SK-N-SH (cell line): ENCODE data around the gene S100A13. TPM values are rescaled to one million over a fixed set of nuclear protein-coding genes. Genes with fewer than 3 reads are reported as not detected.

ENCODE experiments used
- CTCF ChIA-PET: fragments of 300-600, 350-600 bp; formaldehyde crosslinking; extraction: SDS; loops from one replicate; lab custom pipeline; 2021; lab: Yijun Ruan, JAX
- POLR2A ChIA-PET: fragments of 350-600 bp; sonication (Branson Sonifier 250); formaldehyde crosslinking; extraction: SDS; loops from one replicate; lab custom pipeline; 2020; ENCODE audit warnings: antibody characterized with exemption, inconsistent platforms; lab: Yijun Ruan, JAX
- DNase-seq: peaks from one replicate; pipeline ENCODE4 v3.0.0; 2012
- H2AFZ ChIP-seq: fragments of 200-600 bp; sonication (generic); 2 replicates; pipeline ENCODE4 v1.8.1; 2016; ENCODE audit warnings: antibody characterized with exemption, mild to moderate bottlenecking, low read depth
- H3F3A ChIP-seq: fragments of 200-600 bp; sonication (generic); replicated peaks from 2 replicates; pipeline ENCODE3; 2016; ENCODE audit warnings: antibody characterized with exemption, mild to moderate bottlenecking; ENCODE audit not compliant: insufficient read depth
- H3K27ac ChIP-seq, 2 experiments: fragments of 200-500 bp in 1 of 2; fragments of 200-600 bp in 1 of 2; sonication (Bioruptor generic) in 1 of 2; sonication (generic), shearing (Covaris generic) in 1 of 2; 2 replicates each; pipeline versions ENCODE4 v1.5.1 to v1.6.1; 2014 to 2016; ENCODE audit warnings: low read depth in 2 of 2, inconsistent platforms in 1 of 2, low read length in 1 of 2, mild to moderate bottlenecking in 1 of 2, mixed read lengths in 1 of 2
- H3K27me3 ChIP-seq: fragments of 200-600 bp; sonication (generic), shearing (Covaris generic); 2 replicates; pipeline ENCODE4 v1.6.1; 2016; ENCODE audit warnings: mixed run types; ENCODE audit not compliant: insufficient read depth
- H3K36me3 ChIP-seq, 2 experiments: fragments of 200-500 bp in 1 of 2; fragments of 200-600 bp in 1 of 2; sonication (Bioruptor generic) in 1 of 2; sonication (generic) in 1 of 2; replicated peaks in 1 of 2; 2 replicates each; pipeline versions ENCODE3 to v1.5.1; 2014 to 2016; ENCODE audit warnings: low read length in 1 of 2, mild to moderate bottlenecking in 1 of 2; ENCODE audit not compliant: insufficient read depth in 2 of 2, control insufficient read depth in 1 of 2
- H3K4me1 ChIP-seq, 2 experiments: fragments of 200-500 bp in 1 of 2; fragments of 200-600 bp in 1 of 2; sonication (Bioruptor generic) in 1 of 2; sonication (generic), shearing (Covaris generic) in 1 of 2; 2 replicates each; pipeline versions ENCODE4 v1.5.1 to v1.6.1; 2014 to 2016; ENCODE audit warnings: low read depth in 1 of 2, low read length in 1 of 2, mixed run types in 1 of 2; ENCODE audit not compliant: insufficient read depth in 2 of 2, control insufficient read depth in 1 of 2
- H3K4me2 ChIP-seq: fragments of 200-600 bp; sonication (generic), shearing (Covaris generic); 2 replicates; pipeline ENCODE4 v1.6.1; 2017; ENCODE audit warnings: mixed run types
- H3K4me3 ChIP-seq, 2 experiments: fragments of 200-500 bp in 1 of 2; fragments of 200-600 bp in 1 of 2; sonication (Bioruptor generic) in 1 of 2; sonication (generic), shearing (Covaris generic) in 1 of 2; 2 replicates each; pipeline versions ENCODE4 v1.5.1 to v1.8.1; 2014 to 2016; ENCODE audit warnings: low read depth in 2 of 2, inconsistent platforms in 1 of 2, low read length in 1 of 2, mild to moderate bottlenecking in 1 of 2, mixed read lengths in 1 of 2, moderate library complexity in 1 of 2
- H3K79me2 ChIP-seq: fragments of 200-600 bp; sonication (generic); 2 replicates; pipeline ENCODE4 v1.8.1; 2017; ENCODE audit warnings: mild to moderate bottlenecking; ENCODE audit not compliant: insufficient read depth
- H3K9ac ChIP-seq: fragments of 200-600 bp; sonication (generic); 2 replicates; pipeline ENCODE4 v1.6.1; 2017; ENCODE audit warnings: mixed run types
- H3K9me2 ChIP-seq: fragments of 200-600 bp; sonication (generic); 2 replicates; pipeline ENCODE4 v1.6.1; 2017; ENCODE audit warnings: mixed run types
- H3K9me3 ChIP-seq: fragments of 200-600 bp; sonication (generic); 2 replicates; pipeline ENCODE4 v1.6.1; 2017; ENCODE audit warnings: mixed run types, mild to moderate bottlenecking, moderate library complexity
- H4K20me1 ChIP-seq: fragments of 200-600 bp; sonication (generic); 2 replicates; pipeline ENCODE4 v1.6.1; 2017; ENCODE audit warnings: mild to moderate bottlenecking, mixed run types; ENCODE audit not compliant: insufficient read depth
- FOXM1 ChIP-seq: IDR thresholded peaks from 2 replicates; pipeline ENCODE4 v1.4.0; 2012; ENCODE audit warnings: low read depth, mild to moderate bottlenecking
- GABPA ChIP-seq: IDR thresholded peaks from 2 replicates; pipeline ENCODE4 v1.4.0; 2012; ENCODE audit warnings: low read depth, mild to moderate bottlenecking
- GATA2 ChIP-seq: sonication (generic); formaldehyde crosslinking; IDR thresholded peaks from 2 replicates; pipeline ENCODE4 v1.5.0; 2020; ENCODE audit warnings: mild to moderate bottlenecking, missing genetic modification reagents
- MEF2A ChIP-seq: IDR thresholded peaks from 2 replicates; pipeline ENCODE4 v1.4.0; 2012; ENCODE audit warnings: low read depth, borderline replicate concordance
- MXI1 ChIP-seq: IDR thresholded peaks from 2 replicates; pipeline ENCODE4 v1.6.1; 2012; ENCODE audit warnings: mild to moderate bottlenecking, low read depth, low read length, improper control_type of control experiment
- NRF1 ChIP-seq: IDR thresholded peaks from 2 replicates; pipeline ENCODE4 v1.6.1; 2012; ENCODE audit warnings: low read depth, mild to moderate bottlenecking, low read length
- POLR2AphosphoS5 ChIP-seq: IDR thresholded peaks from 2 replicates; pipeline ENCODE4 v1.6.1; 2012; ENCODE audit warnings: low read depth, low read length
- RXRA ChIP-seq: IDR thresholded peaks from 2 replicates; pipeline ENCODE4 v1.4.0; 2012; ENCODE audit warnings: low read depth, mild to moderate bottlenecking, borderline replicate concordance
- SMC3 ChIP-seq: IDR thresholded peaks from 2 replicates; pipeline ENCODE4 v1.6.1; 2012; ENCODE audit warnings: low read depth, low read length, improper control_type of control experiment
- TEAD4 ChIP-seq: IDR thresholded peaks from 2 replicates; pipeline ENCODE4 v1.4.0; 2012; ENCODE audit warnings: mild to moderate bottlenecking, borderline replicate concordance; ENCODE audit not compliant: insufficient read depth
- USF2 ChIP-seq: fragments of 150-350 bp; IDR thresholded peaks from 2 replicates; pipeline ENCODE4 v1.6.1; 2017; ENCODE audit warnings: antibody characterized with exemption, low read length, low read depth, borderline replicate concordance
- WGBS: methylation state at CpG from one replicate; pipeline ENCODE4 v1.1.6; 2017; ENCODE audit warnings: low lambda C conversion rate; 5-methylcytosine and 5-hydroxymethylcytosine counted together
- polyA plus RNA-seq, 3 experiments: library from polyadenylated mRNA; depleted of rRNA; stranded (reverse); fragments of >200 nt; gene quantifications; 2 replicates each; pipeline ENCODE4 v1.2.3, GENCODE V29; 2012
- TF ChIP-seq, protein P1 (sequence below): IDR thresholded peaks from 2 replicates; pipeline ENCODE4 v1.4.0; 2012; ENCODE audit warnings: low read depth, borderline replicate concordance
- TF ChIP-seq, protein P2 (sequence below): IDR thresholded peaks from 2 replicates; pipeline ENCODE4 v1.4.0; 2012; ENCODE audit warnings: low read depth, borderline replicate concordance
- TF ChIP-seq, protein P3 (sequence below): IDR thresholded peaks from 2 replicates; pipeline ENCODE4 v1.6.1; 2012; ENCODE audit warnings: mild to moderate bottlenecking, low read depth, low read length, moderate library complexity
- TF ChIP-seq, protein P4 (sequence below): IDR thresholded peaks from 2 replicates; pipeline ENCODE4; 2012

S100A13 gene
- polyA plus RNA-seq, 1 of the 3 experiments (the other 2 are of a cell fraction), result 12.3 TPM

DNA sequence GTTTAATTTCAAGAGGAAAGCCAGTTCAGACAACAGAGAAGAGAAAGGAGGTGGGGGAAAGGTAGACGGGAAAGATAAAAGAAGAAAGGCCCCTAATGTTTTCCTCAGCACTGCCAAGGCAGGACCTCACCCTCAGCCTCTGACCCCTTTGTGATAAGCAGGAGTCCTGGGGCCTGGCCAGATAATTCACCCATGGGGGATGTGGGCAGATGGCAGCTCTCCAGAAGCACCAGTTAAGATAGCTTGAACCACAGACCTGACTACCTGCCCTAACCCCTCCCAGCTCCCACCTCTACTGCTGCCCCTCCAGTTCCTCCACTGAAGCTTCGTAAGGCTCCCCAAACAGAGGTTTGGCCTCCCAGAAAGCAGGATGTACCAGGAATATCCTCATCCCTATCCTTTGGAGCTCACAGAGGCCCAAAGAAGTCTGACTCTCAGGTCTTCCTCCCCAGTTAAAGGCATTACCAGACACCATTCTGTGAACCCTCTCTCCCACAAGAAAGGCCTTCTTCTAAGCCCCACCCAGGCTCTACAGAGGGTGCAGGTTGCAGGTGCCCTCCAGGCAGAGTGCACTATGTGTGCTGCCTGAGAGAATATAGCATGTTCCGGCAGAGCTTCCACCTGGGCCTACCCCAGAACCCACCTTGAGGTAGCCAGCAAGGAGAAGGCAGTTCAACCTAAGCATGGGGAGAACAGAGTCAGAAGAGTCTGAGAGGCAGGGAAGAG is 22.0 kb upstream of the S100A13 start:
- CTCF ChIA-PET, result interaction anchor here (0.7 to 1.5 kb wide), 4 partner anchors 10 to 55 kb away, joined by 3 to 4 read pairs (median 4); partner anchors contain the start of genes CHTOP and SNAPIN
- no peak for DNase-seq
- no peaks in the 10 kb centered on the region for H3K79me2 ChIP-seq
- no peak overlapping the region for H2AFZ ChIP-seq
- H3F3A ChIP-seq, result peaks cover 16% of the 10 kb centered on the region
- H3K4me3 ChIP-seq, result no peak overlapping the region
- H3K4me2 ChIP-seq, result no peak overlapping the region
- TF ChIP-seq FOXM1, result no peak
- no peaks in the 10 kb centered on the region for H3K9me3 ChIP-seq
- WGBS, result 67% methylated on average over 3 of the region's 3 CpGs
- peaks cover 19 to 23% of the 10 kb centered on the region in 2 experiments for H3K36me3 ChIP-seq
- peaks cover 0 to 10% of the 10 kb centered on the region in 2 experiments; a peak in 1 of 4 replicates for H3K4me1 ChIP-seq
- H4K20me1 ChIP-seq, result no peaks in the 10 kb centered on the region
- no peak overlapping the region; a peak in 1 of 4 replicates for H3K27ac ChIP-seq
- no peak overlapping the region for H3K9ac ChIP-seq
- H3K9me2 ChIP-seq, result no peaks in the 10 kb centered on the region
- POLR2A ChIA-PET, result interaction anchor here (6.4 kb wide), 1 partner anchor 15 kb away, joined by 32 read pairs; the partner anchor contains the start of gene CHTOP
- no peaks in the 10 kb centered on the region for H3K27me3 ChIP-seq

DNA sequence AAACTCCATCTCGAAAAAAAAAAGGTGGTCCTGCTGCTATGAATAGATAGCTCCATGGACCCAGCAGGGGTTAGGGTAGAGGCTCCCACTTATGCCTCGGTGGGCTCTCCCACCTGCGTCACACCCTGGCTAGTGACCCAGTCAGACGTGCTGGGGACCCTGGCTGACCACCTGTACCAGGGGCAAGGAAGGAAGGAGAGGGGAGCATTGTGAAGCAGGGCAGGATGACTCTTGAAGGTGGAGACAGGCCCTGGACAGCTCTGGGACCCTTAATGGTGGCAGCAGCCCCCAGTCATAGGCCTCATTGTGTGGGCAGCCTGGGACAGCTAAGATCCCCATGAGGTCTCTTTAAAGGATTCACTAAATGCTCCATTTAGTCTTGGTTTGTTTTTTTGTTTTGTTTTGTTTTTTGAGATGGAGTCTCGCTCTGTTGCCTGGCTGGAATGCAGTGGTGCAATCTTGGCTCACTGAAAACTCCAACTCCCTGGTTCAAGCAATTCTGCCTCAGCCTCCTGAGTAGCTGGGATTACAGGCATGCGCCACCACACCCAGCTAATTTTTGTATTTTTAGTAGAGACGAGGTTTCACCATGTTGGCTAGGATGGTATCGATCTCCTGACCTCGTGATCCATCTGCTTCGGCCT is 20.8 kb upstream of the S100A13 start:
- H3K27ac ChIP-seq, result no peak overlapping the region
- 86% methylated on average over 10 of the region's 10 CpGs for WGBS
- no peak overlapping the region for H3K9ac ChIP-seq
- no peaks in the 10 kb centered on the region for H4K20me1 ChIP-seq
- no peak overlapping the region for H3K4me2 ChIP-seq
- peaks cover 31 to 35% of the 10 kb centered on the region in 2 experiments for H3K36me3 ChIP-seq
- no peaks in the 10 kb centered on the region for H3K9me2 ChIP-seq
- H3K9me3 ChIP-seq, result no peaks in the 10 kb centered on the region
- CTCF ChIA-PET, result interaction anchor here (0.8 to 1.5 kb wide), 5 partner anchors 11 to 80 kb away, joined by 3 to 4 read pairs (median 3); no protein-coding TSS in a partner anchor
- H3F3A ChIP-seq, result peaks cover 22% of the 10 kb centered on the region
- no peak overlapping the region for H3K4me3 ChIP-seq
- H3K27me3 ChIP-seq, result no peaks in the 10 kb centered on the region
- peaks cover 8% of the 10 kb centered on the region; the same call in 1 of the 2 replicates for H3K79me2 ChIP-seq
- POLR2A ChIA-PET, result interaction anchor here (1.0 to 6.4 kb wide), 3 partner anchors 8 to 14 kb away, joined by 4 to 32 read pairs (median 5); partner anchors contain the start of gene CHTOP
- H2AFZ ChIP-seq, result no peak overlapping the region
- DNase-seq, result no peak
- H3K4me1 ChIP-seq, result peaks cover 0 to 10% of the 10 kb centered on the region in 2 experiments; a peak in 1 of 4 replicates
- no peak for TF ChIP-seq MEF2A
- TF ChIP-seq, protein P1, sequence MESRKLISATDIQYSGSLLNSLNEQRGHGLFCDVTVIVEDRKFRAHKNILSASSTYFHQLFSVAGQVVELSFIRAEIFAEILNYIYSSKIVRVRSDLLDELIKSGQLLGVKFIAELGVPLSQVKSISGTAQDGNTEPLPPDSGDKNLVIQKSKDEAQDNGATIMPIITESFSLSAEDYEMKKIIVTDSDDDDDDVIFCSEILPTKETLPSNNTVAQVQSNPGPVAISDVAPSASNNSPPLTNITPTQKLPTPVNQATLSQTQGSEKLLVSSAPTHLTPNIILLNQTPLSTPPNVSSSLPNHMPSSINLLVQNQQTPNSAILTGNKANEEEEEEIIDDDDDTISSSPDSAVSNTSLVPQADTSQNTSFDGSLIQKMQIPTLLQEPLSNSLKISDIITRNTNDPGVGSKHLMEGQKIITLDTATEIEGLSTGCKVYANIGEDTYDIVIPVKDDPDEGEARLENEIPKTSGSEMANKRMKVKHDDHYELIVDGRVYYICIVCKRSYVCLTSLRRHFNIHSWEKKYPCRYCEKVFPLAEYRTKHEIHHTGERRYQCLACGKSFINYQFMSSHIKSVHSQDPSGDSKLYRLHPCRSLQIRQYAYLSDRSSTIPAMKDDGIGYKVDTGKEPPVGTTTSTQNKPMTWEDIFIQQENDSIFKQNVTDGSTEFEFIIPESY, result no peak
- no peak for TF ChIP-seq GABPA
- TF ChIP-seq POLR2AphosphoS5, result no peak; the same call in 1 of the 2 replicates
- TF ChIP-seq MXI1, result no peak
- TF ChIP-seq SMC3, result no peak
- TF ChIP-seq FOXM1, result no peak
- TF ChIP-seq USF2, result no peak
- TF ChIP-seq, protein P2, sequence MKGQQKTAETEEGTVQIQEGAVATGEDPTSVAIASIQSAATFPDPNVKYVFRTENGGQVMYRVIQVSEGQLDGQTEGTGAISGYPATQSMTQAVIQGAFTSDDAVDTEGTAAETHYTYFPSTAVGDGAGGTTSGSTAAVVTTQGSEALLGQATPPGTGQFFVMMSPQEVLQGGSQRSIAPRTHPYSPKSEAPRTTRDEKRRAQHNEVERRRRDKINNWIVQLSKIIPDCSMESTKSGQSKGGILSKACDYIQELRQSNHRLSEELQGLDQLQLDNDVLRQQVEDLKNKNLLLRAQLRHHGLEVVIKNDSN, result no peak
- no peak for TF ChIP-seq RXRA
- TF ChIP-seq, protein P3, sequence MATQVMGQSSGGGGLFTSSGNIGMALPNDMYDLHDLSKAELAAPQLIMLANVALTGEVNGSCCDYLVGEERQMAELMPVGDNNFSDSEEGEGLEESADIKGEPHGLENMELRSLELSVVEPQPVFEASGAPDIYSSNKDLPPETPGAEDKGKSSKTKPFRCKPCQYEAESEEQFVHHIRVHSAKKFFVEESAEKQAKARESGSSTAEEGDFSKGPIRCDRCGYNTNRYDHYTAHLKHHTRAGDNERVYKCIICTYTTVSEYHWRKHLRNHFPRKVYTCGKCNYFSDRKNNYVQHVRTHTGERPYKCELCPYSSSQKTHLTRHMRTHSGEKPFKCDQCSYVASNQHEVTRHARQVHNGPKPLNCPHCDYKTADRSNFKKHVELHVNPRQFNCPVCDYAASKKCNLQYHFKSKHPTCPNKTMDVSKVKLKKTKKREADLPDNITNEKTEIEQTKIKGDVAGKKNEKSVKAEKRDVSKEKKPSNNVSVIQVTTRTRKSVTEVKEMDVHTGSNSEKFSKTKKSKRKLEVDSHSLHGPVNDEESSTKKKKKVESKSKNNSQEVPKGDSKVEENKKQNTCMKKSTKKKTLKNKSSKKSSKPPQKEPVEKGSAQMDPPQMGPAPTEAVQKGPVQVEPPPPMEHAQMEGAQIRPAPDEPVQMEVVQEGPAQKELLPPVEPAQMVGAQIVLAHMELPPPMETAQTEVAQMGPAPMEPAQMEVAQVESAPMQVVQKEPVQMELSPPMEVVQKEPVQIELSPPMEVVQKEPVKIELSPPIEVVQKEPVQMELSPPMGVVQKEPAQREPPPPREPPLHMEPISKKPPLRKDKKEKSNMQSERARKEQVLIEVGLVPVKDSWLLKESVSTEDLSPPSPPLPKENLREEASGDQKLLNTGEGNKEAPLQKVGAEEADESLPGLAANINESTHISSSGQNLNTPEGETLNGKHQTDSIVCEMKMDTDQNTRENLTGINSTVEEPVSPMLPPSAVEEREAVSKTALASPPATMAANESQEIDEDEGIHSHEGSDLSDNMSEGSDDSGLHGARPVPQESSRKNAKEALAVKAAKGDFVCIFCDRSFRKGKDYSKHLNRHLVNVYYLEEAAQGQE, result no peak
- TF ChIP-seq GATA2 (CRISPR knock-in tag), result no peak
- no peak for TF ChIP-seq NRF1
- no peak for TF ChIP-seq TEAD4
- TF ChIP-seq, protein P4, sequence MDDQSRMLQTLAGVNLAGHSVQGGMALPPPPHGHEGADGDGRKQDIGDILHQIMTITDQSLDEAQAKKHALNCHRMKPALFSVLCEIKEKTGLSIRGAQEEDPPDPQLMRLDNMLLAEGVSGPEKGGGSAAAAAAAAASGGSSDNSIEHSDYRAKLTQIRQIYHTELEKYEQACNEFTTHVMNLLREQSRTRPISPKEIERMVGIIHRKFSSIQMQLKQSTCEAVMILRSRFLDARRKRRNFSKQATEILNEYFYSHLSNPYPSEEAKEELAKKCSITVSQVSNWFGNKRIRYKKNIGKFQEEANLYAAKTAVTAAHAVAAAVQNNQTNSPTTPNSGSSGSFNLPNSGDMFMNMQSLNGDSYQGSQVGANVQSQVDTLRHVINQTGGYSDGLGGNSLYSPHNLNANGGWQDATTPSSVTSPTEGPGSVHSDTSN, result no peak
